Measurements from ENCODE around the gene RFT1. TPM values are rescaled to one million over a fixed set of nuclear protein-coding genes. Genes with fewer than 3 reads are reported as not detected.

Gene RFT1
- total RNA-seq, 2 experiments from 2014 or later: 42.5 to 42.9 TPM

GRCh38 chr3:53111822-53112221 lies 18.4 kb downstream of the RFT1 start:
- no peak overlapping the region for H3K4me3 Mint-ChIP-seq
- TF ChIP-seq, protein P1, sequence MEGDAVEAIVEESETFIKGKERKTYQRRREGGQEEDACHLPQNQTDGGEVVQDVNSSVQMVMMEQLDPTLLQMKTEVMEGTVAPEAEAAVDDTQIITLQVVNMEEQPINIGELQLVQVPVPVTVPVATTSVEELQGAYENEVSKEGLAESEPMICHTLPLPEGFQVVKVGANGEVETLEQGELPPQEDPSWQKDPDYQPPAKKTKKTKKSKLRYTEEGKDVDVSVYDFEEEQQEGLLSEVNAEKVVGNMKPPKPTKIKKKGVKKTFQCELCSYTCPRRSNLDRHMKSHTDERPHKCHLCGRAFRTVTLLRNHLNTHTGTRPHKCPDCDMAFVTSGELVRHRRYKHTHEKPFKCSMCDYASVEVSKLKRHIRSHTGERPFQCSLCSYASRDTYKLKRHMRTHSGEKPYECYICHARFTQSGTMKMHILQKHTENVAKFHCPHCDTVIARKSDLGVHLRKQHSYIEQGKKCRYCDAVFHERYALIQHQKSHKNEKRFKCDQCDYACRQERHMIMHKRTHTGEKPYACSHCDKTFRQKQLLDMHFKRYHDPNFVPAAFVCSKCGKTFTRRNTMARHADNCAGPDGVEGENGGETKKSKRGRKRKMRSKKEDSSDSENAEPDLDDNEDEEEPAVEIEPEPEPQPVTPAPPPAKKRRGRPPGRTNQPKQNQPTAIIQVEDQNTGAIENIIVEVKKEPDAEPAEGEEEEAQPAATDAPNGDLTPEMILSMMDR (IDR thresholded peaks at IDR 0.05): no peak
- H3K36me3 Mint-ChIP-seq (ENCODE audit: low read depth): peaks cover 32% of the 10 kb centered on the region
- H3K27me3 Mint-ChIP-seq: no peaks in the 10 kb centered on the region
- no peak overlapping the region for H3K27ac Mint-ChIP-seq
- ChIA-PET CTCF (interaction anchor here (0.7 to 5.4 kb wide), 10 partner anchors 7 to 85 kb away, joined by 3 to 59 read pairs (median 4); no protein-coding TSS in a partner anchor), POLR2A (interaction anchor here (1.1 kb wide), 1 partner anchor 52 kb away, joined by 3 read pairs; no protein-coding TSS in a partner anchor)
- H3K9me3 Mint-ChIP-seq: no peaks in the 10 kb centered on the region
- no peak for ATAC-seq
- DNase-seq: no peak
- peaks cover 26% of the 10 kb centered on the region for H3K4me1 Mint-ChIP-seq (ENCODE audit: low read depth)
- intact Hi-C loops (cut with micrococcal nuclease): loop anchor here (5.0 kb wide), 1 partner anchor 85 kb away; no protein-coding TSS in a partner anchor

GRCh38 chr3:53109891-53110771 lies 20.1 kb downstream of the RFT1 start:
- ATAC-seq: peak; percentile 76
- intact Hi-C loops (cut with micrococcal nuclease): loop anchor here (5.0 kb wide), 1 partner anchor 87 kb away; no protein-coding TSS in a partner anchor
- Mint-ChIP-seq H3K27me3 (no peaks in the 10 kb centered on the region), H3K27ac (peak overlapping the region; percentile 80), H3K4me1 (ENCODE audit: low read depth) (peaks cover 31% of the 10 kb centered on the region), H3K9me3 (no peaks in the 10 kb centered on the region), H3K36me3 (ENCODE audit: low read depth) (peaks cover 43% of the 10 kb centered on the region), H3K4me3 (peak overlapping the region; percentile 14)
- ChIA-PET POLR2A (interaction anchor here (0.6 to 2.2 kb wide), 8 partner anchors 12 to 235 kb away, joined by 3 to 13 read pairs (median 3); partner anchors contain the start of gene RFT1), CTCF (interaction anchor here (0.5 to 5.4 kb wide), 25 partner anchors 8 to 421 kb away, joined by 3 to 59 read pairs (median 3); partner anchors contain the start of gene PRKCD)
- TF ChIP-seq, protein P1 (IDR thresholded peaks at IDR 0.05): peak; percentile 61
- DNase-seq: peak; percentile 81

- Mint-ChIP-seq H3K9me3 (no peaks in the 10 kb centered on the region), H3K27me3 (no peaks in the 10 kb centered on the region), H3K36me3 (ENCODE audit: low read depth) (peaks cover 49% of the 10 kb centered on the region), H3K4me3 (peak overlapping the region; percentile 10), H3K4me1 (ENCODE audit: low read depth) (peaks cover 40% of the 10 kb centered on the region), H3K27ac (peak overlapping the region; percentile 80)
- intact Hi-C loops (cut with micrococcal nuclease): no loop called here
- ChIA-PET CTCF (interaction anchor here (0.8 to 5.4 kb wide), 10 partner anchors 11 to 259 kb away, joined by 3 to 59 read pairs (median 11); no protein-coding TSS in a partner anchor), POLR2A (interaction anchor here (1.0 to 2.2 kb wide), 8 partner anchors 9 to 129 kb away, joined by 3 to 13 read pairs (median 3); partner anchors contain the start of gene RFT1)
- TF ChIP-seq, protein P1 (IDR thresholded peaks at IDR 0.05): no peak
- peak; percentile 75 for DNase-seq
- ATAC-seq: peak; percentile 83
Observed at GRCh38 chr3:53109190-53109589, 21.0 kb downstream of the RFT1 start.

- CTCF ChIA-PET: interaction anchor here (1.2 to 1.7 kb wide), 5 partner anchors 8 to 92 kb away, joined by 3 to 10 read pairs (median 6); no protein-coding TSS in a partner anchor
- intact Hi-C loops (cut with micrococcal nuclease): no loop called here
- POLR2A ChIA-PET: interaction anchor here (0.6 to 1.1 kb wide), 3 partner anchors 25 to 412 kb away, joined by 3 read pairs; no protein-coding TSS in a partner anchor
Observed at GRCh38 chr3:53104762-53105161, 25.5 kb downstream of the RFT1 start.

More at GRCh38 chr3:53104762-53105161, 25.5 kb downstream of the RFT1 start:
- peaks cover 62% of the 10 kb centered on the region for H3K36me3 Mint-ChIP-seq (ENCODE audit: low read depth)
- TF ChIP-seq, protein P1 (IDR thresholded peaks at IDR 0.05): no peak
- no peaks in the 10 kb centered on the region for H3K27me3 Mint-ChIP-seq
- no peak overlapping the region for H3K4me3 Mint-ChIP-seq
- peak overlapping the region; percentile 65 for H3K27ac Mint-ChIP-seq
- H3K4me1 Mint-ChIP-seq (ENCODE audit: low read depth): peaks cover 73% of the 10 kb centered on the region
- H3K9me3 Mint-ChIP-seq: no peaks in the 10 kb centered on the region
- ATAC-seq (no peak), DNase-seq (no peak)

Data from activated CD8-positive, alpha-beta T cell treated with anti-CD3 and anti-CD28 coated beads for 36 hours (primary cell).